ENCODE data around the gene AGBL4.
"Not testable (repeated sequence)": the region's sequence is repeated elsewhere in the genome, so short reads cannot be mapped to it uniquely, and the experiment has no call there.

AGBL4 gene

DNA sequence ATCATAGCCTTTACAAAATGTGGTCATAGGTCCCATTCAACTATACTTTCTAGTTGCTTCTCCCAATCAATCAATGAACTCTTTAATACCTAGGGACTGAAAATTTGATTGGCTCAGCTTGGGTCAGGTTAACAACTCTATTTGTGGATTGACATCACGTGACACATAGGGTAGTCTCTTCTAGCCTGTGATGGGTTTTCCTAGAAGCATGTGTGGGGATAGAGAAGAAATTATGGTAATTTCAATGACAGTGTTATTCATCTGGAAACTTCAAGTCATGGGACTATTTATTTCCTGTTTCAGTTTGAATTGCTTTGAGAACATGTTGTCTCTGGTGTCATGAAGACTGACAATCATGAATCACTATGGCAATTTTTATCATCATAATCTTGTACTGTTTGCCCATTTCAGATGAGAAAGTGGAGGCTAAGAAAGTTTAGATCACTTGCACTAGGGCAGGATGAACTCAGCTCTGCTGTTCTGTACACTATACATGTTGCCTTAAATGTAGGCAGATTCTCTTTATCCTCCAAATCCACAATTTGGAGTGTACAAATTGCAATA is 717.2 kb downstream of the AGBL4 start:
- DNase-seq (ENCODE audit: low spot score) = no peak

DNA sequence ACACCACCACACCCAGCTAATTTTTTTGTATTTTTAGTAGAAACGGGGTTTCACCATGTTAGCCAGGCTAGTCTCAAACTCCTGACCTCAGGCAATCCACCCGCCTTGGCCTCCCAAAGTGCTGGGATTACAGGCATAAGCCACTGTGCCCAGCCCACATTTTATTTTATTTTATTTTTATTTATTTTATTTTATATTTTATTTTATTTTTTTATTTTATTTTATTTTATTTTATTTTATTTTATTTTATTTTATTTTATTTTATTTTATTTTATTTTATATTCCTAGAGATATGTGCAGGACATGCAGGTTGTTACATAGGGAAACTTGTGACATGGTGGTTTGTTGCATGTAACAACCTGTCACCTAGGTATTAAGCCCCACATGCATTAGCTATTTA is 721.4 kb downstream of the AGBL4 start:
- not testable (repeated sequence) for DNase-seq (ENCODE audit: low spot score)

DNA sequence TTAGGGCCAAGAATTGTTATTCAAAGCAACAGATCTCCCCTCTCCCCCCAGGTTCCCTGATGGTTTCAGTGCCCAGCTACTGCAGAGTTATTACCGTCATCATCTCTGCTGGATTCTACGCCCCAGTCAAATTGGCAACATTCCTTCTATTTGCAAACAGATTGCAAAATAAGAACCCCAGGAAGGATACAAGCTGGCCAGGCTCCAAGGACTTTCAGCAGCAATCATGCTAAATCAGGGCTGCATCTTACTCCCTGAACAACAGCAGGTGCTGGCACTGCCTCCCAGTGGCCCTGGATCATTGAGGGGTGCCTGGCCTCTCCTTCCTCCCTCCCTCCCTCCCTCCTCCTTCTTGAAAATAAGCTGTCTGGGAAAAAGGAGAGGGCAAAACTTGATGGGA is 725.5 kb downstream of the AGBL4 start:
- DNase-seq (ENCODE audit: low spot score) = no peak

DNA sequence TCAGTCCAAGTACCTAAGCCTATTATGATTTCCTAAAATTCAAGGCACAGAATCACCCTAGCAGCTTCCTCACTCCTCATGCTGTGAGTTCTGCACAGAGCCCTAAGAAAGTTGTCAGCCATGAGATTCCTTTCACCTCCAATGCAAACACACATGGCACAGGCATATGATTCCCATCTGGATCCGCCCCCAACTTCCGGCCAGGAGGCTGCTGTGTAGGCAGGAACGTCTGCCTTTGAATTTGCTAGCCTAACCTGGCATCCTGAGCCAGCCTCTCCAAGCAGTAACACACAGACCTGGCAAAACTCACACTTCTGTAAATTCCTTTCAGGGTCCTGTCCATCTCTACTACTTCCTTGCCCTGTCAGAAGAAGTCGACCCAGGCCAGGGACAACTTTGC is 726.0 kb downstream of the AGBL4 start:
- no peak for DNase-seq (ENCODE audit: low spot score)

DNA sequence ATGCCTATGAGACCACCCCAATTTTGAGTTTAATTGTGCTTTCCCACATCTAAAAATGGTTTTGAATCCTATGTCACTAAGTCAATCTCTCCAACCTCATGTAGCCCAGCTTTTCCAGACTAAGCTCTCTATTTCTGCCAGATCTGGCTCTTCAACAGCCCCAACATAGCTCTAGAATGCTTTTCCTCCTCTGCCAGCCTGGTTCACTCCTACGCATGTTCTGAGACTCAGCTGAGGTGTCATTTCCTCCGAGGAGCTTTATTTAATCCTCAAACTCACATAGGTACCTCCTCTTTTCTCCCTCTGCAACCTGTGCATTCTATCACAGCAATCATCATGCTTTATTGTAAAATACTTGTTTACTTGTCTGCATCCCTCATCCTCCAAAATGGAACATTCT is 729.2 kb downstream of the AGBL4 start:
- DNase-seq (ENCODE audit: low spot score) = no peak

DNA sequence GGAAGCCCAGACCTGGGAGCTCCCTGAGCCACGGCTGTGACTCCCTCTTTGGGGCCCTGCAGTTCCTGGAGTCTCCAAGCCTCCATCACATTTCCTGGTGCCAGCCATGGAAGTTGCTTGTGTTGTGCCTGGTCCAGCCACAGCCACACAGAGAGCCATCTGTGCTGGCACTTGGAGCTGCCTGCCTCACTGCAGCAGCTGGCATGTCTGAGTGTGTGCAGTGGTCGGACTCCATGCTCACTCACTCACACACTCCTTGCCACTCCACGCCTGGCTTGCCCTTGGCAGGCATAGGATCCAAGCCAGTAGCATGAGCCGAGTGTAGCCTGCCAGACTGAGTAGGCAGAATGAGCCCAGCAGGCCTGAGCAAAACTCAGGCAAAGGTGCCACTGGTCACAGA is 730.7 kb downstream of the AGBL4 start:
- no peak for DNase-seq (ENCODE audit: low spot score)

DNA sequence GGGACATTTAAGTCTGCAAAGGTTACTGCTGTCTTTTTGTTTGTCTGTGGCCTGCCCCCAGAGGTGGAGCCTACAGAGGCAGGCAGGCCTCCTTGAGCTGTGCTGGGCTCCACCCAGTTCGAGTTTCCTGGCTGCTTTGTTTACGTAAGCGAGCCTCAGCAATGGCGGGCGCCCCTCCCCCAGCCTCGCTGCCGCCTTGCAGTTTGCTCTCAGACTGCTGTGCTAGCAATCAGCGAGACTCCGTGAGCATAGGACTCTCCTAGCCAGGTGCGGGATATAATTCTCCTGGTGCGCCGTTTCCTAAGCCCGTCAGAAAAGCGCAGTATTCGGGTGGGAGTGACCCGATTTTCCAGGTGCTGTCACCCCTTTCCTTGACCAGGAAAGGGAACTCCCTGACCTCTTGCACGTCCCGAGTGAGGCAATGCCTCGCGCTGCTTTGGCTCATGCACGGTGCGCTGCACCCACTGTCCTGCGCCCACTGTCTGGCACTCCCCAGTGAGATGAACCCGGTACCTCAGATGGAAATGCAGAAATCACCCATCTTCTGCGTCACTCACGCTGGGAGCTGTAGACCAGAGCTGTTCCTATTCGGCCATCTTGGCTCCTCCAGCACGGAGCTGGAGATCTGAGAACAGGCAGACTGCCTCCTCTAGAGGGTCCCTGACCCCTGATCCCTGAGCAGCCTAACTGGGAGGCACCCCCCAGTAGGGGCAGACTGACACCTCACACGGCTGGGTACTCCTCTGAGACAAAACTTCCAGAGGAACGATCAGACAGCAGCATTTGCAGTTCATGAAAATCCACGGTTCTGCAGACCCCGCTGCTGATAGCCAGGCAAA is 766.3 kb downstream of the AGBL4 start:
- DNase-seq (ENCODE audit: low spot score) = not testable (repeated sequence)

DNA sequence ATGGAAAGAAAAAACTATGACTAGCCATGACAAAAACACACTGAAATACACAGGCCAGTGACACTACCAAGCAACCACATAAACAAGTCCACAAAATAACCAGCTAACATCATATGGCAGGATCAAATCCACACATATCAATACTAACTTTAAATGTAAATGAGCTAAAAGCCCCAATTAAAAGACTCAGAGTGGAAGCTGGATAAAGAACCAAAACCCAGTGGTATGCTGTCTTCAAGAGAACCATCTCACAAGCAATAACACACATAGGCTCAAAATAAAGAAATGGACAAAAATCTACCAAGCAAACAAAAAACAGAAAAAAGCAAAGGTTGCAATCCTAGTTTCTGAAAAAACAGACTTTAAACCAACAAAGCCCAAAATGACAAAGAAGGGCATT is 770.8 kb downstream of the AGBL4 start:
- DNase-seq (ENCODE audit: low spot score) = no peak

DNA sequence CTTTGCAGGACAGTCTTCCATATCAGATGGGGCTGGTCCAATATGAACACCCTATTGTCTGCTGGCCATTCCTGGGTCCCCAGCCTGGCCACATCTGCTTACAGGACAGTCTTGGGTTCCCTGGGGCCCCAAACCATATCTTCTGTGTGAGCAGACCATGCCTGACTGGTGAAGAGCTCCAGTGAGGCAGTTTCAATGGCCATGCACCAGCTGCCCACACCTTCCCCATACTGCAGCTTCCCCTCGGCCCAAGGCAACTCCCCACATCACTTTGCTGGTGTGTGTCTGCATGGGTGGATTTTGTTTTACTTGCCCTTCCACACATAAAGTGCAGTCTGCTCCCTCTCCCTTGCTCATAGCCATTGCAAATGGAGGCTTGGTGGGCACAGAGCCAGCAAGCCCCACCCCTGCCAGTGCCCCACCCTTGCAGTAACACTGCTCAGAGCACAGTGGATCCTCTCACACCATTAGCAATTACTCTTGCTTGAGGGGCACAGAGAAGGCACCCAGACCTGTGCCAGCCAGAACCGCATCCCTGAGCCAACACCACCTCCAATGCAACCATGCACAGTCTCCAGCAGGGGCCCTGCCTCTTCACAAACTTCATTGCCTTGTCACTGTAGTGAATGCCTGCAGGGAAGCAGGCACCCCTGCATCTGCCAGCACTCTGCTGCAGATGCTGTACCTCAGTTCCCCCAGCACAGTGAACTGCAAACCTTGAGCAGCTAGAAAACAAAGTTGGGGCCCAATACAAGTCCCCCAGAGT is 772.6 kb downstream of the AGBL4 start:
- no peak for DNase-seq (ENCODE audit: low spot score)

DNA sequence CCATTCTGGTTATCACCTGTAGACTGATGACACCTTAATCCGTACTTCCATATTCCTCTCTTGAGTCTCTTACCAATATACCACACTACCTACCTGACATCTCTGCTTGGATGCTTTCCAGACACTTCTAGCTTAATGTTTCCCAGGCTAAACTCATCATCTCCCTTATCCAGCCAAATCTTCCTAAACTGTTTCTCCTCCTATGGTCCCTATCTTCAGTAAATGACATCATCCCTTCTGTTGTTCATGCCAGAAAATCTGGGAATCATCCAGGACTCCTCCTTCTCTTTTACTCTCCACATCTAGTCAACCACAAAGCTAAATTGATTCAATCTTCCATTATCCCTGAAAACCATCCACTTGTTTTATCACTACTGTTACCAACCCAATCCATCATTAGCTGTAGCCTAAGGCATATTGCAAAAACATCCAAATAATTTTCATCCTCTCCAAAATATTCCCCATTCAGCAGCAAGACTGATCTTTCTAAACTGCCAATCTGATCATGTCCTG is 783.0 kb downstream of the AGBL4 start:
- DNase-seq (ENCODE audit: low spot score) = no peak

DNA sequence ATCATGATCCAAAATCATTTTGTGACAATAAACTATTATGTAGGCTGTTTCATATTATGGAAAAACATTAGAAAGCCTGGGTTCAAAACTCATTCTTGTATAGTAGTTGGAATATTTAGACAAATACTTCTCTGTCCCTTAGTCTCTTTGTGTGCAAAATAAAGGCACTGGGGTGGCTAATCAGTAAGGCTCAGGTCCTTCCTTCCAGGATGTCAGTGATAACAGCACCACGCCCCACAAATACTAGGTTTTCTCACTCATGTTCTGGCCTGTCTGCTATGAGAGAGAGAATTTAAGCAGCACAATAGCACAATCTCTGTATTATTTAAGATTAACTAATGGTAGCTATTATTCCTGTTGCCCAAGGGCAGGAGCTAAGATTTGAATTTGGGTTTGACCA is 788.8 kb downstream of the AGBL4 start:
- no peak for DNase-seq (ENCODE audit: low spot score)

DNA sequence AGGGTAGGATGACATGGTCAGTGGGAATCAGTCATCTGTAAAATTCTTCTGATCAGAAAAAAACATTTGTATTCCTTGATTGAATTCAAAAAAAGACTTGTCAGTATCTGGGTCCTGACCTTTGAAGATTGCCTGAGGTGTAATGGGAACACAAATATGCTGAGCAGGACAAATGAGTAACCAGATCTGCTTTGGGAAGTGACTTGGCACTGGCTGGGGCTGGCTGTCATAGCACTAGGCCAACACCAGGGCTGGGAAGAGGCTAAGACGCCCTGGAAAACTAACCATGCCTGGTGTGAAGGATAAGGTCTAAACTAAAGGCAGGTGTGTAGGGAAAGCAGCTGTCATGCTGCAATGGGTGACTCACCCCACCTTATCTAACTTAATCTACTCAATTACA is 794.2 kb downstream of the AGBL4 start:
- DNase-seq (ENCODE audit: low spot score) = no peak

DNA sequence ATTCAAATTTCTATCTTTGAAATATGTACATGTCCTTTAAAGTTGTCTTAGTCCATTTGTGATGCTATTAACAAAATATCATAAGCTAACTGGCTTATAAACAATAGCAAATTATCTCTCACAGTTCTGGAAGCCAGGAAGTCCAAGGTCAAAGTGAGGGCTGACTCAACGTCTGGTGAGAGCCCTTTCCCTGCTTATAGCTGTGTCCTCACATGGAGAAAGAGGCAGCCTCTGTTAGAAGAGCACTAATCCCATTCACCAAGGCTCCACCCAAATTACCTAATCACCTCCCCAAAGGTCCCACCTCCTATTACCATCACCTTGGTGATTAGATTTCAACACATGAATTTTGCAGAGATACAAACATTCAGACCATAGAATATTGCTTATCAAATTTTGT is 797.0 kb downstream of the AGBL4 start:
- no peak for DNase-seq (ENCODE audit: low spot score)

DNA sequence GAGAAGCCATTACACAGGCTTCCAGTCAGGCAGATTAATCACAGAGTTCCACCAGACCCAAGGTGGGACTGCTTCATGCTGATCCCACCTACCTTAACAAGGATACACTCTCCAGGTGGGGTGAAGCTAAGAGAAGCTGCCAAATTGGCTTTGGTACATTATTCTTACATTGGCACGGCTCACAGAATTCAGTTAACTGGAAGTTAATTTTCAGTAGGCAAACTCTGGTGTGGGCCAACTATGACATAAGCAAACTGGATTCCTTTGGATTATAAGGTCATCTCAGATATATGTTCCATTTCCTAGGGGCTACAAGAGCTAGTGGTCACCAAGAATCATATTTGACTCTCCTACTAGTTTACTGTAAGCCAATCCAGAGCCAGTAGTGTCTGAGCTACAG is 798.3 kb downstream of the AGBL4 start:
- no peak for DNase-seq (ENCODE audit: low spot score)

DNA sequence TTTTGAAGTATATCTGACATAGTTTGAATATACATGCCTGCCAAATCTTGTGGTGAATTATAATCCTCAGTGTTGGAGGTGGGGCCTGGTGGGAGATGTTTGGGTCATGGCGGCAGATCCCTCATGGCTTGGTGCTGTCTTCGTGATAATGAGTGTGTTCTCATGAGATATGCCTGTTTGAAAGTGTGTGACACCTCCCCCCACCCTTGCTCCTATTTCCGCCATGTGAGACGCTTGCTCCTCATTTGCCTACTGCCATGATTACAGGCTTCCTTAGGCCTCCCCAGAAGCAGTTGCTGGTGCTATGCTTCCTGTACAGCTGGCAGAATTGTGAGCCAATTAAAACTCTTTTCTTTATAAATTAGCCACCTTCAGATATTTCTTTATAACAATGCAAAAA is 810.5 kb downstream of the AGBL4 start:
- no peak for DNase-seq (ENCODE audit: low spot score)

DNA sequence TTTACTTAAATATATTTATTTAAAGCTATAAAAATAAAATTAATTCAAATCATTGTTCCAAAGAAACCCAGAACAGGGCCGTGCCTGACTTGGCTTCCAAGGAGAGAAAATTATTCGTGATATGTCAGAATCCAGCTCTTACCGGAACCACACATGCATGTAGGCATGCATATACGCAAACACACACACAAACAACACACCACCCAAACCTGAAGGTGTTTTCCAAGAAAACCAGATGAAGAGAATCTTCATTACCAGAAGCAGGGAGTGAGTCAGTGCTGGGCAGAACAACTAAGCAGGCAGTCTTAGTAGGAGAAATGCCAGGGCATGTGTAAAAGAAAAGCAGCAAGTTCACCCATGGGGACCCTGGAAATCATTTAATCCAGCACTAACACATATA is 815.0 kb downstream of the AGBL4 start:
- DNase-seq (ENCODE audit: low spot score) = no peak

DNA sequence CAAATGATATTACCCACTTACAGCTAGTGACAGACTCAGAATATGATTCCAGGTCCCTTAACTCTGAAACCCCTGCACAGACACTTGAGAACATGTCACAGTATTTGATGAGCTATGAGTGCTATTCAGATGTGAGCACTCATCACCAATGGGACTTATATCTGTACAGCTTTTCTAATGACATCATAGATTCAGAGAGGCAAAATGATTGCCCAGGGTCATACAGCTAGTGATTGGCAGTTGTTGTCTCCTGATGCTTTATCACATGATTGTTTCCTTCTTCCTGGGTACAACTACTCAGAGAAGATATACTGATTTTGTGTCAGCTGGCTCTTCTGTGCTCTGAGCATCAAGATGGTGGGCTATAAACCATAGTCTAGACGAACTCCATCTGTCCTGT is 819.0 kb downstream of the AGBL4 start:
- DNase-seq (ENCODE audit: low spot score) = no peak

DNA sequence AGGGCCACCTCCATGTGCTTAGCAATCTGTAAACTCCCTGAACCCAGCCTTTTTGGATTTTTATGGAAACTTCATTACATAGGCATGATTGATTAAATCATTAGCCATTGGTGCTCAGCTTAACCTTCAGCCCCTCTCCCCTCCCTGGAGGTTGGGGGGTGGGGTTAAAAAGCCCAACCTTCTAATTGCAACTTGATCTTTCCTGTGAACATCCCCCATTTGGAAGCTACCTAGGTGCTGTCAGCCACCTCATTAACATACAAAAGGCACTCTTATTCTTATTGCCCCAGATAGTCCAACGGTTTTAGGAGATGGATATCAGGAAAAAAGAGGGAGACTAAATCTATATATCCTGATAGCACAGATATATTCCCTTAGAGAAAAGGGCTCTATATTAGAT is 823.0 kb downstream of the AGBL4 start:
- DNase-seq (ENCODE audit: low spot score) = no peak

DNA sequence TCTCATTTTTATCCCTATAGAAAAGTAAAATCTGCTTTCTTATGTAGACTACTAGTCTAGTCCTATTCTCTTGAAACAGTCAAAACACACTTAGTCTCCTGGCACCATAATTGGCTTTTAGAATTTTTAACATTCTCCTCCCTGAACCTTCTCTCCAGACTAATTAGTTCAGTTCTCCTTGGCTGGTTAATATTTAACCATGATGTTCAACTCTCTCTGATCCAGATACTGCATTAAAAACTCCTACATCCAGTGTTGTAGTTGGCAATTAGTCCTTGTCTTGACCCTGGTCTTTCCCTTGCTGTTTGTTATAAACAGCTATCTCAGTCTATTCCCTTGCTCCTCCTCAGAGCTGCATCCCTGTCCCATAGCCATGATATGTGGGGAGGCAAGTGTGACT is 824.2 kb downstream of the AGBL4 start:
- DNase-seq (ENCODE audit: low spot score) = no peak

DNA sequence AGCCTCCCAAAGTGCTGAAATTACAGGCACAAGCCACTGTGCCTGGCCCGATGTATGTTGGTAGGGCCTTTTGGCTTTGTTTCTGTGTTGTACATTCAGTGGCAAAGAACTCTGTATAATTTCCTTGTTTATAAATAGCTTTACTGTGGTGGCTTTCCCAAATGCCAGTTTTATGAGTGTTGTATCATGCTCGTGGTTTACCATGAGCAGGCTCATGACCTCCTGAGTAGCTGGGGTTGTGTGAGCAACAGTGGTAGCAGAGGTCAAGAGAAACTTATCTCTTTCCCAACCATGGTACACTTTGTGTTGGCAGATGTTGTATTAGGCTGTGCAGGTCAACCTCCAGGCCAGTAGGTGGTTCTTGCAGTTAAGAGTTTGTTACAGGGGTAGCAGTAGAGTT is 826.7 kb downstream of the AGBL4 start:
- DNase-seq (ENCODE audit: low spot score) = no peak

DNA sequence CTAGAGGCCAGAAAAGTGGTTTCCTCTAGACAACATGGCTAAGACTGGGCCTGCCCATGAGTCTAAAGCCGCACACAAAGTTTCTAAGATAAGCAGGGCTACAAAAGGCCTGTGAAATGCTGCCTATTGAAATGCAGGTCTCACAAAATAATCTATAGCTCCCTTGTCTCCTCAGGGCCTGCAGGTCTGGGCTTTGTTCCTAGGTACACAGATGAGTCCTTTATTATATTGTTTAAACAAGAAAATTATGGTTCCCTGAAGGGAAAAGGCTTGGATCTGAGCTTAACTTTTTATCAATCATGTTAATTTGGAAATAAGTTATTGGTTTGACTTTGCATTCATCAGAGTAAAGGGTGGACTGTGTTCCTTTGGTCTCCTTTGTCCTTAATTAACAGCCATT is 833.6 kb downstream of the AGBL4 start:
- DNase-seq (ENCODE audit: low spot score) = no peak

DNA sequence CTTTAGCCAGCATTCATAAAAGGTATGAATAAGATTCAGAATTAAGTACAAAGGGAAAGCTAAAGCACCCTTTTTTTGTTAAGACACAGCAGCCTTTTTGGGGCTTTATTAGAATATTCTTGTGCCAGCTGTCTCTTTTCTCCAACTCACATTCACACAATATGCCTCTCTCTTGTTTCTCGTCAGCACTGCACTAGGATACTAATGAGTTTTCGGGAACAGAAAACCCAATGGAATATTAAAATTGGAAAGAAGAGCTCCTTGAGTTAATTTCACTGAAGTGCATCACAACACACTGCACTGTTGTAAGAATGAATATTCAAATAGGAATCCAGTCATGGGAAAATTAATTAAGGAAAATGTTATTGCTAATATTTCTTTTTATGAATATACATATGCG is 836.7 kb downstream of the AGBL4 start:
- DNase-seq (ENCODE audit: low spot score) = no peak

DNA sequence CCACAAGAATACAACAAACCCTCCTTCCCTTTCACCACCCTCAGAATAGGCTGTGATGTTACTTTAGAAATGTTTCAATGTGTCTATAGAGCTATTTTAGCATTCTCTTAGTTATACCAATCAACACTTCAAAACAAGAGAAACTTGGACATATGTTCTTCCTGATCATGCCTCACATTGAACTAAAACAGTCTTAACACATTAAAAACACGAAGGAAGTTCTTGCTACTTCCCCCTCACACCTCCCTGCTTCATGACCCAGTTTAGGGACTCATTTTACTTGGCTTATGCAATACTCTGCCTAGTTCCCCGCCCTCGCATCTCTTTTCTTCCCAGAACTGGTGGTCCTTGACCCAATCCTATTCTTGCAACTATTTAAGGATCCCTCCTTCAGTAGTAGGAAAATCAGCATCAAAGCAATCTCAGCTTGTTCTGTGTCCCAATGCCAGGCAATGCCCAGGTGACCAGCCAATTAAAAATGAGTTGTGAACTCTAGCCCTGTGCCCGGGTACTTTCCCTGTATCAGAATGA is 838.2 kb downstream of the AGBL4 start:
- no peak for DNase-seq (ENCODE audit: low spot score)

All from LoVo (cell line).